ENCODE results near the gene GFI1B. TPM values are rescaled to one million over a fixed set of nuclear protein-coding genes. Genes with fewer than 3 reads are reported as not detected.
A peak's percentile ranks its signal among the peaks of the same experiment; 100 is the strongest.

The GFI1B gene
- polyA plus RNA-seq (2013): 0.07 and 0.37 TPM in 2 replicates

GRCh38 chr9:132978451-132979131, at the start of gene GFI1B:
Gene GFI1B (plus strand): TSS chr9:132978694. CDS start chr9:132986679, 7,985 bp downstream.
- Histone ChIP-seq H2BK5ac (ENCODE audit: low read depth, low read length, poor library complexity) (no peak within 1 kb of the TSS), H3K23ac (ENCODE audit: low read length) (no peak within 1 kb of the TSS), H3K4me3 (ENCODE audit: low read depth, low read length) (no peak within 1 kb of the TSS), H4K8ac (ENCODE audit: low read depth, low read length) (no peak within 1 kb of the TSS), H3K27ac (ENCODE audit: low read depth, low read length) (no peak within 1 kb of the TSS), H2BK12ac (ENCODE audit: low read length) (no peak within 1 kb of the TSS), H3K4me2 (ENCODE audit: low read length) (no peak within 1 kb of the TSS), H2BK120ac (ENCODE audit: insufficient read depth, low read length, poor library complexity) (no peak within 1 kb of the TSS), H3K4ac (ENCODE audit: low read depth, low read length) (no peak within 1 kb of the TSS), H3K14ac (ENCODE audit: low read length) (no peak within 1 kb of the TSS), H3K9ac (ENCODE audit: low read length) (no peak within 1 kb of the TSS), H3K4me1 (ENCODE audit: control insufficient read depth in 1 of 2, insufficient read depth in 2 of 2, low read length in 2 of 2) (no peaks in the 10 kb centered on the region), H4K91ac (ENCODE audit: low read depth, low read length) (no peak within 1 kb of the TSS), H3K79me2 (ENCODE audit: control insufficient read depth, insufficient read depth, low read length, poor library complexity) (no peaks in the 10 kb centered on the region), H3K9me3 (ENCODE audit: insufficient read depth, low read depth, low read length) (peaks cover 3% of the 10 kb centered on the region), H2AK5ac (ENCODE audit: low read length) (no peak within 1 kb of the TSS), H3K18ac (ENCODE audit: low read length) (no peak within 1 kb of the TSS), H4K12ac (ENCODE audit: low read depth, low read length) (no peak within 1 kb of the TSS), H2AFZ (ENCODE audit: insufficient read depth, low read length, poor library complexity) (no peak within 1 kb of the TSS), H3K36me3 (ENCODE audit: control insufficient read depth in 1 of 2, insufficient read depth in 2 of 2, low read length in 2 of 2) (no peaks in the 10 kb centered on the region), H3K27me3 (ENCODE audit: insufficient read depth, low read length) (peaks cover 3% of the 10 kb centered on the region), H3K79me1 (ENCODE audit: low read length) (no peaks in the 10 kb centered on the region)
- no CpG with 5 or more reads among the region's 26 CpGs for WGBS (ENCODE audit: extremely low coverage, insufficient coverage, insufficient read length)
- DNase-seq: no peak

- Histone ChIP-seq H3K18ac (ENCODE audit: low read length) (no peak overlapping the region), H2BK12ac (ENCODE audit: low read length) (no peak overlapping the region), H2BK5ac (ENCODE audit: low read depth, low read length, poor library complexity) (no peak overlapping the region), H3K79me2 (ENCODE audit: control insufficient read depth, insufficient read depth, low read length, poor library complexity) (no peaks in the 10 kb centered on the region), H2AK5ac (ENCODE audit: low read length) (no peak overlapping the region), H2BK120ac (ENCODE audit: insufficient read depth, low read length, poor library complexity) (no peak overlapping the region), H3K9me3 (ENCODE audit: insufficient read depth, low read depth, low read length) (no peaks in the 10 kb centered on the region), H2AFZ (ENCODE audit: insufficient read depth, low read length, poor library complexity) (no peak overlapping the region), H3K4me2 (ENCODE audit: low read length) (no peak overlapping the region), H3K4me1 (ENCODE audit: control insufficient read depth in 1 of 2, insufficient read depth in 2 of 2, low read length in 2 of 2) (no peaks in the 10 kb centered on the region), H3K27ac (ENCODE audit: low read depth, low read length) (no peak overlapping the region), H4K91ac (ENCODE audit: low read depth, low read length) (no peak overlapping the region), H3K23ac (ENCODE audit: low read length) (no peak overlapping the region), H3K79me1 (ENCODE audit: low read length) (no peaks in the 10 kb centered on the region), H3K14ac (ENCODE audit: low read length) (no peak overlapping the region), H4K8ac (ENCODE audit: low read depth, low read length) (no peak overlapping the region), H3K4me3 (ENCODE audit: low read depth, low read length) (no peak overlapping the region), H3K27me3 (ENCODE audit: insufficient read depth, low read length) (no peaks in the 10 kb centered on the region), H4K12ac (ENCODE audit: low read depth, low read length) (no peak overlapping the region), H3K4ac (ENCODE audit: low read depth, low read length) (no peak overlapping the region), H3K36me3 (ENCODE audit: control insufficient read depth in 1 of 2, insufficient read depth in 2 of 2, low read length in 2 of 2) (peaks cover 5 to 11% of the 10 kb centered on the region in 2 experiments), H3K9ac (ENCODE audit: low read length) (no peak overlapping the region)
- no peak for DNase-seq
- no CpG with 5 or more reads among the region's 9 CpGs for WGBS (ENCODE audit: extremely low coverage, insufficient coverage, insufficient read length)
Measured at GRCh38 chr9:132931178-132931735, 47.2 kb upstream of the GFI1B start.

- Histone ChIP-seq H3K27me3 (ENCODE audit: insufficient read depth, low read length) (no peaks in the 10 kb centered on the region), H2BK120ac (ENCODE audit: insufficient read depth, low read length, poor library complexity) (no peak overlapping the region), H3K9me3 (ENCODE audit: insufficient read depth, low read depth, low read length) (no peaks in the 10 kb centered on the region), H2BK5ac (ENCODE audit: low read depth, low read length, poor library complexity) (no peak overlapping the region), H3K9ac (ENCODE audit: low read length) (no peak overlapping the region), H3K36me3 (ENCODE audit: control insufficient read depth in 1 of 2, insufficient read depth in 2 of 2, low read length in 2 of 2) (peaks cover 0 to 3% of the 10 kb centered on the region in 2 experiments), H2BK12ac (ENCODE audit: low read length) (no peak overlapping the region), H3K79me1 (ENCODE audit: low read length) (no peaks in the 10 kb centered on the region), H3K4me1 (ENCODE audit: control insufficient read depth in 1 of 2, insufficient read depth in 2 of 2, low read length in 2 of 2) (peaks cover 0 to 3% of the 10 kb centered on the region in 2 experiments), H4K12ac (ENCODE audit: low read depth, low read length) (no peak overlapping the region), H3K79me2 (ENCODE audit: control insufficient read depth, insufficient read depth, low read length, poor library complexity) (peaks cover 2% of the 10 kb centered on the region), H3K4me2 (ENCODE audit: low read length) (no peak overlapping the region), H3K18ac (ENCODE audit: low read length) (no peak overlapping the region), H3K4ac (ENCODE audit: low read depth, low read length) (no peak overlapping the region), H4K91ac (ENCODE audit: low read depth, low read length) (no peak overlapping the region), H2AFZ (ENCODE audit: insufficient read depth, low read length, poor library complexity) (no peak overlapping the region), H4K8ac (ENCODE audit: low read depth, low read length) (no peak overlapping the region), H3K23ac (ENCODE audit: low read length) (no peak overlapping the region), H3K14ac (ENCODE audit: low read length) (no peak overlapping the region), H2AK5ac (ENCODE audit: low read length) (no peak overlapping the region), H3K4me3 (ENCODE audit: low read depth, low read length) (no peak overlapping the region), H3K27ac (ENCODE audit: low read depth, low read length) (no peak overlapping the region)
- WGBS (ENCODE audit: extremely low coverage, insufficient coverage, insufficient read length): no CpG with 5 or more reads among the region's 6 CpGs
- DNase-seq: no peak
Measured at GRCh38 chr9:132935026-132935425, 43.5 kb upstream of the GFI1B start.

GRCh38 chr9:132937463-132937901, 41.0 kb upstream of the GFI1B start:
- Histone ChIP-seq H3K79me1 (ENCODE audit: low read length) (no peaks in the 10 kb centered on the region), H3K14ac (ENCODE audit: low read length) (no peak overlapping the region), H3K36me3 (ENCODE audit: control insufficient read depth in 1 of 2, insufficient read depth in 2 of 2, low read length in 2 of 2) (peaks cover 0 to 1% of the 10 kb centered on the region in 2 experiments), H3K9ac (ENCODE audit: low read length) (no peak overlapping the region), H3K18ac (ENCODE audit: low read length) (no peak overlapping the region), H3K4ac (ENCODE audit: low read depth, low read length) (no peak overlapping the region), H2BK5ac (ENCODE audit: low read depth, low read length, poor library complexity) (no peak overlapping the region), H3K23ac (ENCODE audit: low read length) (no peak overlapping the region), H2BK12ac (ENCODE audit: low read length) (no peak overlapping the region), H3K27me3 (ENCODE audit: insufficient read depth, low read length) (no peaks in the 10 kb centered on the region), H3K4me2 (ENCODE audit: low read length) (no peak overlapping the region), H3K27ac (ENCODE audit: low read depth, low read length) (no peak overlapping the region), H4K91ac (ENCODE audit: low read depth, low read length) (no peak overlapping the region), H4K8ac (ENCODE audit: low read depth, low read length) (no peak overlapping the region), H3K4me1 (ENCODE audit: control insufficient read depth in 1 of 2, insufficient read depth in 2 of 2, low read length in 2 of 2) (peaks cover 0 to 3% of the 10 kb centered on the region in 2 experiments), H4K12ac (ENCODE audit: low read depth, low read length) (no peak overlapping the region), H3K9me3 (ENCODE audit: insufficient read depth, low read depth, low read length) (no peaks in the 10 kb centered on the region), H3K79me2 (ENCODE audit: control insufficient read depth, insufficient read depth, low read length, poor library complexity) (peaks cover 2% of the 10 kb centered on the region), H3K4me3 (ENCODE audit: low read depth, low read length) (no peak overlapping the region), H2AFZ (ENCODE audit: insufficient read depth, low read length, poor library complexity) (no peak overlapping the region), H2AK5ac (ENCODE audit: low read length) (no peak overlapping the region), H2BK120ac (ENCODE audit: insufficient read depth, low read length, poor library complexity) (no peak overlapping the region)
- WGBS (ENCODE audit: extremely low coverage, insufficient coverage, insufficient read length): no CpG with 5 or more reads among the region's 7 CpGs
- peak in 1 of 2 donors; percentile 20 for DNase-seq
